Astrocyte (in vitro differentiated cells and primary cell): ENCODE data around the gene ZNF770. TPM values are rescaled to one million over a fixed set of nuclear protein-coding genes. Genes with fewer than 3 reads are reported as not detected.

Experiments used
- DNase-seq: peaks from one replicate; pipeline ENCODE4 v3.0.0-alpha.2; 2010; ENCODE audit warnings: low read depth
- FAIRE-seq: peaks from 2 replicates; lab custom pipeline; 2011; peaks lifted over from hg19 to GRCh38; lab: Jason Lieb, UNC
- H2AFZ ChIP-seq: 2 replicates; pipeline ENCODE4 v1.6.0; 2012; ENCODE audit warnings: low read depth, low read length, inconsistent platforms
- H3K27ac ChIP-seq: 2 replicates; pipeline ENCODE4 v1.5.1; 2011; ENCODE audit warnings: low read depth, low read length, inconsistent platforms
- H3K27me3 ChIP-seq: 2 replicates; pipeline ENCODE4 v1.6.0; 2011; ENCODE audit warnings: low read length, inconsistent platforms; ENCODE audit not compliant: insufficient read depth
- H3K36me3 ChIP-seq: 2 replicates; pipeline ENCODE4 v1.5.1; 2011; ENCODE audit warnings: low read length, inconsistent platforms; ENCODE audit not compliant: insufficient read depth
- H3K4me1 ChIP-seq: 2 replicates; pipeline ENCODE4 v1.5.1; 2011; ENCODE audit warnings: low read length, inconsistent platforms; ENCODE audit not compliant: insufficient read depth
- H3K4me2 ChIP-seq: 2 replicates; pipeline ENCODE4 v1.6.0; 2012; ENCODE audit warnings: low read length, inconsistent platforms
- H3K4me3 ChIP-seq: 2 replicates; pipeline ENCODE4 v1.5.1; 2011; ENCODE audit warnings: low read depth, mild to moderate bottlenecking, low read length, inconsistent platforms; ENCODE audit not compliant: insufficient read depth
- H3K79me2 ChIP-seq: 2 replicates; pipeline ENCODE4 v1.6.0; 2012; ENCODE audit warnings: mild to moderate bottlenecking, low read length, inconsistent platforms; ENCODE audit not compliant: insufficient read depth
- H3K9ac ChIP-seq: 2 replicates; pipeline ENCODE4 v1.6.0; 2012; ENCODE audit warnings: mild to moderate bottlenecking, low read length, inconsistent platforms
- H3K9me3 ChIP-seq: 2 replicates; pipeline ENCODE4 v1.5.1; 2012; ENCODE audit warnings: low read depth, mild to moderate bottlenecking, low read length, inconsistent platforms; ENCODE audit not compliant: insufficient read depth
- H4K20me1 ChIP-seq: 2 replicates; pipeline ENCODE4 v1.6.0; 2012; ENCODE audit warnings: low read length, inconsistent platforms; ENCODE audit not compliant: insufficient read depth
- H3K27ac Mint-ChIP-seq: one replicate; pipeline ENCODE4 v1.8.0; 2021; ENCODE audit warnings: mild to moderate bottlenecking, mixed read lengths; ENCODE audit not compliant: unreplicated experiment
- H3K27me3 Mint-ChIP-seq: one replicate; pipeline ENCODE4 v1.8.0; 2021; ENCODE audit warnings: low read depth, mixed read lengths; ENCODE audit not compliant: unreplicated experiment
- H3K36me3 Mint-ChIP-seq: one replicate; pipeline ENCODE4 v1.8.0; 2021; ENCODE audit warnings: low read depth, mixed read lengths; ENCODE audit not compliant: unreplicated experiment
- H3K4me1 Mint-ChIP-seq: one replicate; pipeline ENCODE4 v1.8.0; 2021; ENCODE audit warnings: low read depth, mixed read lengths; ENCODE audit not compliant: unreplicated experiment
- H3K4me3 Mint-ChIP-seq: one replicate; pipeline ENCODE4 v1.8.0; 2021; ENCODE audit warnings: mild to moderate bottlenecking, moderate library complexity, mixed read lengths; ENCODE audit not compliant: unreplicated experiment
- H3K9me3 Mint-ChIP-seq: one replicate; pipeline ENCODE4 v1.8.0; 2021; ENCODE audit warnings: mild to moderate bottlenecking, mixed read lengths; ENCODE audit not compliant: unreplicated experiment
- EZH2 ChIP-seq: IDR thresholded peaks from 2 replicates; pipeline ENCODE4 v1.6.1; 2012; ENCODE audit warnings: mild to moderate bottlenecking, low read length, inconsistent platforms; ENCODE audit not compliant: insufficient read depth
- total RNA-seq: library from RNA; stranded (reverse); gene quantifications from 2 replicates; pipeline ENCODE4 v1.2.1, GENCODE V29; 2021
- TF ChIP-seq, protein P1 (sequence below): IDR thresholded peaks from 2 replicates; pipeline ENCODE4 v1.5.1; 2011; ENCODE audit warnings: low read depth, mild to moderate bottlenecking, inconsistent platforms, low read length, moderate library complexity; ENCODE audit not compliant: insufficient read depth

Gene ZNF770
- total RNA-seq, 1 donor from 2014 or later = 43.3 TPM

- peaks cover 17% of the 10 kb centered on the region for H3K36me3 Mint-ChIP-seq
- no peaks in the 10 kb centered on the region for H3K4me1 Mint-ChIP-seq
- no peak for TF ChIP-seq EZH2
- TF ChIP-seq, protein P1, sequence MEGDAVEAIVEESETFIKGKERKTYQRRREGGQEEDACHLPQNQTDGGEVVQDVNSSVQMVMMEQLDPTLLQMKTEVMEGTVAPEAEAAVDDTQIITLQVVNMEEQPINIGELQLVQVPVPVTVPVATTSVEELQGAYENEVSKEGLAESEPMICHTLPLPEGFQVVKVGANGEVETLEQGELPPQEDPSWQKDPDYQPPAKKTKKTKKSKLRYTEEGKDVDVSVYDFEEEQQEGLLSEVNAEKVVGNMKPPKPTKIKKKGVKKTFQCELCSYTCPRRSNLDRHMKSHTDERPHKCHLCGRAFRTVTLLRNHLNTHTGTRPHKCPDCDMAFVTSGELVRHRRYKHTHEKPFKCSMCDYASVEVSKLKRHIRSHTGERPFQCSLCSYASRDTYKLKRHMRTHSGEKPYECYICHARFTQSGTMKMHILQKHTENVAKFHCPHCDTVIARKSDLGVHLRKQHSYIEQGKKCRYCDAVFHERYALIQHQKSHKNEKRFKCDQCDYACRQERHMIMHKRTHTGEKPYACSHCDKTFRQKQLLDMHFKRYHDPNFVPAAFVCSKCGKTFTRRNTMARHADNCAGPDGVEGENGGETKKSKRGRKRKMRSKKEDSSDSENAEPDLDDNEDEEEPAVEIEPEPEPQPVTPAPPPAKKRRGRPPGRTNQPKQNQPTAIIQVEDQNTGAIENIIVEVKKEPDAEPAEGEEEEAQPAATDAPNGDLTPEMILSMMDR = no peak
- H2AFZ ChIP-seq = no peak overlapping the region
- no peak overlapping the region for H3K4me2 ChIP-seq
- H3K36me3 ChIP-seq = peaks cover 8% of the 10 kb centered on the region
- no peaks in the 10 kb centered on the region for H3K27me3 ChIP-seq
- H3K9ac ChIP-seq = no peak overlapping the region
- no peak for DNase-seq
- H4K20me1 ChIP-seq = peaks cover 12% of the 10 kb centered on the region
- no peaks in the 10 kb centered on the region for H3K9me3 Mint-ChIP-seq
- no peaks in the 10 kb centered on the region for H3K27me3 Mint-ChIP-seq
- no peaks in the 10 kb centered on the region for H3K4me1 ChIP-seq
- FAIRE-seq = no peak
- peaks cover 14% of the 10 kb centered on the region for H3K79me2 ChIP-seq
- H3K4me3 Mint-ChIP-seq = no peak overlapping the region
- no peak overlapping the region for H3K27ac ChIP-seq
- no peak overlapping the region for H3K4me3 ChIP-seq
- H3K9me3 ChIP-seq = no peaks in the 10 kb centered on the region
- H3K27ac Mint-ChIP-seq = no peak overlapping the region
Observed at GRCh38 chr15:34952481-34952880, 35.6 kb downstream of the ZNF770 start.

DNA sequence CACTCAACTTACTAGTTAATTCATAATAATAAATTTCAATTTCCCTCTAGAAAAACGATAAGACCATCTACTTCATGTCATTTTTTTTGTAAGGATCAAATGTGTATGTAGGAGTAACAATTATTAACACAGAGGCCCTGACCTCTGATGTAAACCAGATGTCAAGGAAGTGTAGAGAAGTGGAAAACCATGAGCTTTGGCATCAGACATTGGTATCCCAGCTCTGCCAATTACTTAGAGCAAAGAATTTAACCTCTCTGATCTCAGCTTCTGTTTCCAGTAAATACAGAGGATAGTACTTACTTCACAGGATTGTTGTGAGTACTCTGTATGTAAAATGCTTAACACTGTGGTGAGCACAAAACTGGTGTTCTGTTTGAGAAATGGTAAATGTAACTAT, 36.1 kb downstream of the ZNF770 start:
- no peak overlapping the region for H3K27ac Mint-ChIP-seq
- no peaks in the 10 kb centered on the region for H3K9me3 Mint-ChIP-seq
- H3K27ac ChIP-seq = no peak overlapping the region
- H3K4me1 ChIP-seq = no peaks in the 10 kb centered on the region
- H4K20me1 ChIP-seq = peaks cover 12% of the 10 kb centered on the region
- no peak for TF ChIP-seq EZH2
- TF ChIP-seq, protein P1 = no peak
- no peak overlapping the region for H3K4me3 Mint-ChIP-seq
- peaks cover 17% of the 10 kb centered on the region for H3K36me3 Mint-ChIP-seq
- no peaks in the 10 kb centered on the region for H3K27me3 Mint-ChIP-seq
- FAIRE-seq (peak; percentile 5), DNase-seq (peak; percentile 36)
- no peak overlapping the region for H2AFZ ChIP-seq
- H3K36me3 ChIP-seq = peaks cover 8% of the 10 kb centered on the region
- no peaks in the 10 kb centered on the region for H3K9me3 ChIP-seq
- H3K4me2 ChIP-seq = no peak overlapping the region
- no peak overlapping the region for H3K9ac ChIP-seq
- no peaks in the 10 kb centered on the region for H3K4me1 Mint-ChIP-seq
- H3K79me2 ChIP-seq = peaks cover 14% of the 10 kb centered on the region
- no peaks in the 10 kb centered on the region for H3K27me3 ChIP-seq
- no peak overlapping the region for H3K4me3 ChIP-seq

- H3K9me3 ChIP-seq = no peaks in the 10 kb centered on the region
- no peaks in the 10 kb centered on the region for H3K27me3 ChIP-seq
- FAIRE-seq (no peak), DNase-seq (no peak)
- no peak overlapping the region for H3K4me3 ChIP-seq
- no peaks in the 10 kb centered on the region for H4K20me1 ChIP-seq
- H3K9ac ChIP-seq = no peak overlapping the region
- no peak overlapping the region for H3K27ac Mint-ChIP-seq
- H3K4me2 ChIP-seq = no peak overlapping the region
- no peaks in the 10 kb centered on the region for H3K27me3 Mint-ChIP-seq
- no peaks in the 10 kb centered on the region for H3K36me3 Mint-ChIP-seq
- H3K4me3 Mint-ChIP-seq = no peak overlapping the region
- H3K79me2 ChIP-seq = no peaks in the 10 kb centered on the region
- H3K36me3 ChIP-seq = peaks cover 10% of the 10 kb centered on the region
- H3K4me1 ChIP-seq = no peaks in the 10 kb centered on the region
- H3K27ac ChIP-seq = no peak overlapping the region
- TF ChIP-seq EZH2 = no peak
- TF ChIP-seq, protein P1 = no peak
- H3K9me3 Mint-ChIP-seq = no peaks in the 10 kb centered on the region
- no peaks in the 10 kb centered on the region for H3K4me1 Mint-ChIP-seq
- no peak overlapping the region for H2AFZ ChIP-seq
Observed at GRCh38 chr15:34944936-34945335, 43.2 kb downstream of the ZNF770 start.
